HG03045 (cell line): ENCODE measurements around the gene TCEAL2.
"Not testable (repeated sequence)": the region's sequence is repeated elsewhere in the genome, so short reads cannot be mapped to it uniquely, and the experiment has no call there.

ENCODE experiments used
- ATAC-seq: cut with Tn5 transposase; IDR thresholded peaks from one replicate; pipeline ENCODE4 v1.9.1; 2021; ENCODE audit warnings: mild to moderate bottlenecking, moderate library complexity; ENCODE audit not compliant: unreplicated experiment

TCEAL2 gene

GRCh38 chrX:102125436-102125835 is at the start of gene TCEAL2:
TCEAL2 (plus strand) TSS chrX:102125679; CDS start chrX:102126831, 1,152 bp downstream.
- ATAC-seq, result not testable (repeated sequence)

- no peak for ATAC-seq
These were observed 48.1 kb upstream of the TCEAL2 start for GRCh38 chrX:102077426-102077825.

GRCh38 chrX:102085706-102086105 is 39.8 kb upstream of the TCEAL2 start:
- ATAC-seq, result no peak

- ATAC-seq, result no peak
These were observed 12.1 kb upstream of the TCEAL2 start for GRCh38 chrX:102113367-102113766.

- no peak for ATAC-seq
These were observed 9.7 kb upstream of the TCEAL2 start for GRCh38 chrX:102115748-102116147.

GRCh38 chrX:102125014-102125413 is 465 bp upstream of the TCEAL2 start:
- not testable (repeated sequence) for ATAC-seq

GRCh38 chrX:102126080-102126818 is 770 bp downstream of the TCEAL2 start:
- ATAC-seq, result not testable (repeated sequence)

- no peak for ATAC-seq
These were observed 1.4 kb downstream of the TCEAL2 start for GRCh38 chrX:102126863-102127262.

GRCh38 chrX:102129473-102129872 is 4.0 kb downstream of the TCEAL2 start:
- ATAC-seq, result no peak

- no peak for ATAC-seq
These were observed 12.6 kb downstream of the TCEAL2 start for GRCh38 chrX:102138064-102138463.

GRCh38 chrX:102140876-102141275 is 15.4 kb downstream of the TCEAL2 start:
- not testable (repeated sequence) for ATAC-seq

- ATAC-seq, result not testable (repeated sequence)
These were observed 16.2 kb downstream of the TCEAL2 start for GRCh38 chrX:102141631-102142030.

- not testable (repeated sequence) for ATAC-seq
These were observed 16.8 kb downstream of the TCEAL2 start, which contains the start of gene TCEAL6 for GRCh38 chrX:102142274-102142673. TCEAL6 (minus strand) TSS chrX:102142481.

GRCh38 chrX:102154218-102154860 is 28.9 kb downstream of the TCEAL2 start:
- ATAC-seq, result no peak

- ATAC-seq, result peak; percentile 12
These were observed 29.7 kb downstream of the TCEAL2 start for GRCh38 chrX:102154900-102155805.

- peak; percentile 92 for ATAC-seq
These were observed 30.3 kb downstream of the TCEAL2 start, which contains the start of gene BEX5 for GRCh38 chrX:102155806-102156179. BEX5 (minus strand) TSS chrX:102155977; CDS start chrX:102154265, 1,712 bp downstream.
